Bone marrow (tissue), 2 donors: ENCODE measurements around the gene TFAP2B.

ENCODE experiments used
- DNase-seq, 2 donors: peaks; one replicate each; lab custom pipeline; 2025; lab: John Stamatoyannopoulos, UW

The TFAP2B gene

GRCh38 chr6:50825375-50826036 is 6.8 kb downstream of the TFAP2B start:
- DNase-seq, result no peak

DNA sequence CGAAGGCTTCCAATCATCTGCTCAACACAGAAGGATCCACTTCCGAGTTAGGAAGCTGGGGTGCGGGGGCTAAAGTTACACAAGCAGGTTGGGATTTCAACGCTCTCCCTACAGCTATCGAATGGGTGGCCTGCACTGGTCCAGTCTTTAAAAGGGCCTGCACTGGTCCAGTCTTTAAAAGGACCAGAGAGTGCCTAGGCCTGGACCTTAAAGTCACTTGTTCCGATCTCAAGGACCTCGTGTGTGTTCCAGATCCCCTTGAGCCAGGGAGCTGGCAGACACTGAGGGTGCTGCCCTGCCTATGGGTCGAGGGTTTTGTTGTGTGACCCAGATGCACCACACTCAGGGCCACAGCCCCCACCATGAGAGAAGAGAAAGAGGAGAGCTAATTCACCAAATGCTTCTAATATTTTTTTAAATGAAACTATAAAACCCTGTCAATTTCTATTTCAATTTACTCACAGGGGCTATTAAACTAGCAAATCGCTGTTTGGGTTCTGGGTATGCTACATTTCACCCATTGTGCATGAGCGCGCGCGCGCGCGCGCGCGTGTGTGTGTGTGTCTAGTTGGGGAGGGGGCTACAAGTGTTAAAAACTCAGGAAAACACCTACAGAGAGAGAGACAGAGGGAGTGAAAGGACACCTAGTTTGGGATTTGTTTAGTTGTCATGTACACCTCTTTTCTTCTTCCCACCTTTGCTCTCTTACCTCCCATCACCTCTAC is 7.5 kb downstream of the TFAP2B start:
- DNase-seq, result no peak

GRCh38 chr6:50826803-50827202 is 8.1 kb downstream of the TFAP2B start:
- DNase-seq, result no peak

DNA sequence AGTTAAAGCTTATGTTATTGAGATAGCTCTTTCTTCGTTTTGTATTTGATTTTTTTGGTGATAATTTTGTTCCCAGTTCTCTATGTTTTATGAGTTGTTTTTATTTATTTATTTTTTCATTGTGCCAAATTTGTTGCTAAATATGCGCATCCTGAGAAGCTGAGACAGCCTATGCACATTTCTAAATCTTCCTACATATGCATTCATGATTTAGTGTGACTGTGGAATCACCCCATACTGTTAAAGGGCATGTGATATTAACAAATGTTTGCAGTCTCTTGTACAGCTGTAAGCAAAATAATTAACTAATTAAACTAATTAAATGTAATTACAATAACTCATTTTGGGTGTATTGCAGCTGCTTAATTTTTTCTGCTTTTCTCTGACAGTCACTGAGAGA is 10.4 kb downstream of the TFAP2B start:
- no peak for DNase-seq

DNA sequence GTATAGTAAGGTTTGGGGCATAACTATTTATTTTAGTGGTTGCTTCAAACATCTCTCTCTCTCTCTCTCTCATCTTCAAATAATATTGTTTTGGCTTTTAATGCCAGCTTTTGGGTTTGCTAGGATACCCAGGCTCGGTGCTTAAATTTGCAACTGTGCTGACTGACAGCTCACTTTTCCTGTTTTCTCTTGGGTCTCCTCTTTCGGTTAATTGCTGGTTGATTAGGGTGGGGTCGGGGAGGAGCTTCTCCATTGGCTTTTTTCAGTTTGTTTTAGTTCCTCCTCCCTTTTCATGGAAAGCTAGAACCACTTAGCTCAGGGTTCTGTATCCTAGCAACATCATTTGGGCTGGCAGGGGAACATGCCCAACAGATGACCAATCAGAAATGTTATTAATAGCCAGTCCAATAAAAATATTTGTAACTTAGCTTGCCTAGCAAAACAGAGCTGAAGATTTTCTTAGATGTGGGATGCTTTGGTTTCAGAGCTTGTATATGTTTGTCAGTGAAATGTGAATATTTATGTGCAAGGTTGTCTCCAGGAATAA is 11.3 kb downstream of the TFAP2B start:
- no peak for DNase-seq

DNA sequence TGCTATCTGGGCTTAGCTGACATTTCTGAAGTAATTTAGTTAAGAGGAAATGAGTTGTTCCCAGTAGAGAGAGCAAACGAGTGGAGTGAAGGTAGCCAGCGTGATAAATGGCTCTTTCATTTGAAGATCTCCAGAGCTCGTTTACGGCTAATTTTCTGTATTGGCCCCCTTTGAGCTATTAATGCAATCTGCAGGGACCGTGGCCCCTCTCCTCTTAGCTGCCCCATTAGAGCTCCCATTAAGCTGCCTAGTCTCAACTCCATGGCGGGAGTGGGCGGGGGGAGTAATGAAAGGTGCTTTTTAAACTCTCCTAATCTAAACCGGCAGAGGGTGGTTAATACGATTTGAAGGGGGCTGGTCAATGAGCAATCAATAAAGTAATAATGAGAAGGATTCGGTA is 12.5 kb downstream of the TFAP2B start:
- no peak for DNase-seq

- DNase-seq, result no peak
Observed at GRCh38 chr6:50832912-50833311, 14.2 kb downstream of the TFAP2B start.

- no peak for DNase-seq
Observed at GRCh38 chr6:50834929-50835410, 16.3 kb downstream of the TFAP2B start.

GRCh38 chr6:50836231-50836630 is 17.6 kb downstream of the TFAP2B start:
- DNase-seq, result no peak

- no peak for DNase-seq
Observed at GRCh38 chr6:50837589-50838445, 19.1 kb downstream of the TFAP2B start.

GRCh38 chr6:50840112-50840810 is 21.6 kb downstream of the TFAP2B start:
- no peak for DNase-seq

DNA sequence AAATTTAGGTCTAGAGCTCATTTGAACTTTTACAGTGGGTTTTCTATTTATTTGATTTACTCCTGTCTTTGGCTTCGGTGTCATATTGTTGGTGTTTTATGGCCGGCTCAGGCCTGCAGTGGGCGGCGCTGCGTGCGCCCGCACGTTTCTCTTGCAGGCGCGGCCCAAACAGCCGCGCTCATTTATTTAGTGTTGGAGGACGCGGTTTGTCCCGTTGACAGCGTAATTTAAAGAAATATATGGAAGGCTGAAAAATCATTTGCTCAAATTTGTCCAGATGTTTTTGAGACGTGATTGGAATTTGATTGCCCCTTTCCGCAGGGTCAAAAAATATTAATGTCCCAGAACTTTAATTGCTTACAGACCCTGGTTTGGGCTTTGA is 22.1 kb downstream of the TFAP2B start:
- no peak for DNase-seq

- no peak for DNase-seq
Observed at GRCh38 chr6:50842446-50842845, 23.8 kb downstream of the TFAP2B start.

DNA sequence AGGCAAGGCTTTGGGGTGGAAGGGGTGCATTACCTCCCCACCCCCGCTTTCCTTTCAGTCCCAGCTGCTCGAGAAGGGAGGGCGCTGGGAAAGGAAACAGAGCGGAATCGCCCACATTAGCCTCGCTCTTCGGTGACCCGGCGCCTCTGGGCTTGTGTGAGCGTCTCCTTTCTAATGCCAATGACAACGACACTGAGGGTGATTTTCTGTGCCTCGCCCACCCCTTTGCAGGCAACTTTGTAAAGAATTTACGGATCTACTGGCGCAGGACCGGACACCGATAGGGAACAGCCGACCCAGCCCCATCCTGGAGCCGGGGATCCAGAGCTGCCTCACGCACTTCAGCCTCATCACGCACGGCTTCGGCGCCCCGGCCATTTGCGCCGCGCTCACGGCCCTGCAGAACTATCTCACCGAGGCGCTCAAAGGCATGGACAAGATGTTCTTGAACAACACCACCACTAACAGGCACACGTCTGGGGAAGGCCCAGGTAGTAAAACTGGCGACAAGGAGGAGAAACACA is 24.3 kb downstream of the TFAP2B start:
- no peak for DNase-seq

DNA sequence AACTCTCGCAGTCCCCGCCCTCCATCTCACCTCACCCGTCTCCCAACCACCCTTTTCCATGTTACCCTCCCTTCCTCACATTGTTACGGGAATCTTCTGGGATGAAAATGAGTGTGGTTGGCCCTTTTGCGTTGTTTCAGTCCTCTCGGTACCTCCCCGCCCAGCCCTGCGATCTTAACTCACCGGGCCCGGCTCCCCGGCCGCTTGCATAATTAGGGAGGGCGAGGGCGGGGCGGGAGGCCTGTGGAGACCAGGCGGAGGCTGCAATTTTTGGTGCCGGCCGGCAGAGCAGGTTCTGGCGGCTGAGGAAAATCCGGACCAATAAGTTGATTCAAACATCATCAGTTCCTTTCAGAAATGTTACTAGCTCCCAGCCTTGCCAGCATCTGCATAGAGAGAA is 25.2 kb downstream of the TFAP2B start:
- DNase-seq, result no peak

GRCh38 chr6:50845499-50846143 is 26.9 kb downstream of the TFAP2B start:
- DNase-seq, result no peak

DNA sequence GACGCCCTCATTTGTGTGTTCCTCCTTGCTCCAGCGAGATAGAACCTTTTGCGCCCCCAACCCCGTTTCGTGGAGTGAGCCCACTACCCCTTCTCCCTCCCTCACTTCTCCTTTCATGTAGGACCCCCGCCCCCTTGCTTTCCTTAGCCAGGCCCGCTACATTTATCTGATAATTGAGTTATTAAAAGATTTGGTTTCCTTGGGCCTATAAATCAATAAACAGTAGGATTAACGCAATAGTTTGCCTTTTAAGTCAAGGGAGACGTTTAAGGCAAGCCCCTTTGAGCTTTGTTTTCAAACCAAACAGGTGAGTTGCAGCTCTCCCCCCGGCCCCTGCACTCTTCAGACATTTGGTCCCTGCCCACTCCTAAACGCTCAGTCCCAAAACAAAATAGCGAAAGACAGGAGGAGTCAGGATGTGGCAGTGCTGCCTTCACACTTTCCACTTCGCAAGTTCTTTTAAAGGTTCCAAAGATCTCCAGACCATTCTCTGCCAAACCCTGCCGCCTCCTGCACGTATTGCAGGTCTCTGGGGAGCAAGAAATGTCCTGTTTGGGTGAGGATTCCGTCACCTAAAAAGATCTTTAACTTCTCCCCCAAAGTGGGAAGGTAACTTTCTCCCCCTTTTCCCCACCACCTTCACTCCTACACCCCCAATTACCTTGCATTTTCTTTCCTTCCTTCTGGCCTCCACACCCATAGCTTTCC is 27.6 kb downstream of the TFAP2B start:
- no peak for DNase-seq

- DNase-seq, result no peak
Observed at GRCh38 chr6:50846852-50847155, 28.1 kb downstream of the TFAP2B start.

DNA sequence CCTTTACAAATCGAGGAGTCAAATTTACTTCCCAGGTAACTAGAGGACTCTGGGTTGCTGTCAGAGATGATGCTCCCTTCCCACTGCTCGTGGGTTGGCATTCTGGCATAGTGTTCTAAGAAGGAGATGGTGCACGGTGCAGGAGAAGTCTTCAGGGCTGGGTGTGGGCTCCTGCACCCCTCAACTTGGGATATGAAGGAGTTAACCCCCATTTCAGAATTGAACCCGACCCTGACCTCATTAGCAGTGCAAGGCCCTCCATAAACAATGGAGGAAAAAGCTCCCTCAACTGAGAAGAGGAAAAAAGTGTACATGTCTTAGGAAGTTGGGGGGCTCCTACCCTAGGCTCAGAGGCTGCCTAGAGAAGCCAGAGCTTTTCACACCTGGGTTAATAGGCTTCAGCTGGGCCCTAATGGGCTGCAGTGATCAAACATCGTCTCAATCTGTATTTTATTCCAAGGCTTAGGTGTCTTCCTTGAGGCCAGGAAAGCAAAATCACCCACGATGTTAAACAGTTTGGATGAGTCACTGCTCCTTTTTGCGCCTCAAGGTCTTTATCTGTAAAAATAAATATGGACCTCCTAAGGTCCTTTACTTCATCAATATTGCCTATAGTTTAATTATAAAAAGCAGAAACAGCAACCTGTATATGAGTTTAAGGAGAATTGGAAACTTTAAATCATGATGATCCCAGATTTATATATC is 29.4 kb downstream of the TFAP2B start:
- no peak for DNase-seq
